ENCODE data around the gene LAMC2. TPM values are rescaled to one million over a fixed set of nuclear protein-coding genes. Genes with fewer than 3 reads are reported as not detected.

LAMC2 gene
- total RNA-seq, 1 donor from 2014 or later, result 13.9 TPM

DNA sequence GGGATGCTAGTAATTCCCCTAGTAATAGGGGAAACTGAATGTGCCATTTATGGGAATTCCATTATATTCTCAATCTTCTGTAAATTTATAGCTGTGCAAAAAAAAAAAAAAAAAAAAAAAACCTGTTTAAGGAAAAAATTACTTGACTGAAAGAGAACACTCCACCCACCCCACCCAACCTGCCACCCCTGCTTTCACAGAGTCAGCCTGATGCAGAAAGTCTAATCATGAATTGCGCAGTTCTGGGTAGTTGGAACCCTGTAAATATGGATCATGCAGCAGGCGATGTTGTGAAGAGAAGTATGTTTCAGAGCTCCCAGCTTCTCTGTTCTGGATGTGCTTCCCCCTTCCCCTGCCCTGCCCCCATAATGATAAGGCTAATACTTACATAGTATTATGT lies 19.6 kb upstream of the LAMC2 start:
- H3K27ac Mint-ChIP-seq (ENCODE audit: unreplicated experiment), result no peak overlapping the region
- no peaks in the 10 kb centered on the region for H3K27me3 Mint-ChIP-seq (ENCODE audit: low read depth, unreplicated experiment)
- FAIRE-seq (no peak), DNase-seq (ENCODE audit: low read depth) (no peak)
- no peaks in the 10 kb centered on the region for H3K27me3 ChIP-seq (ENCODE audit: insufficient read depth, low read length)
- TF ChIP-seq, protein P1, sequence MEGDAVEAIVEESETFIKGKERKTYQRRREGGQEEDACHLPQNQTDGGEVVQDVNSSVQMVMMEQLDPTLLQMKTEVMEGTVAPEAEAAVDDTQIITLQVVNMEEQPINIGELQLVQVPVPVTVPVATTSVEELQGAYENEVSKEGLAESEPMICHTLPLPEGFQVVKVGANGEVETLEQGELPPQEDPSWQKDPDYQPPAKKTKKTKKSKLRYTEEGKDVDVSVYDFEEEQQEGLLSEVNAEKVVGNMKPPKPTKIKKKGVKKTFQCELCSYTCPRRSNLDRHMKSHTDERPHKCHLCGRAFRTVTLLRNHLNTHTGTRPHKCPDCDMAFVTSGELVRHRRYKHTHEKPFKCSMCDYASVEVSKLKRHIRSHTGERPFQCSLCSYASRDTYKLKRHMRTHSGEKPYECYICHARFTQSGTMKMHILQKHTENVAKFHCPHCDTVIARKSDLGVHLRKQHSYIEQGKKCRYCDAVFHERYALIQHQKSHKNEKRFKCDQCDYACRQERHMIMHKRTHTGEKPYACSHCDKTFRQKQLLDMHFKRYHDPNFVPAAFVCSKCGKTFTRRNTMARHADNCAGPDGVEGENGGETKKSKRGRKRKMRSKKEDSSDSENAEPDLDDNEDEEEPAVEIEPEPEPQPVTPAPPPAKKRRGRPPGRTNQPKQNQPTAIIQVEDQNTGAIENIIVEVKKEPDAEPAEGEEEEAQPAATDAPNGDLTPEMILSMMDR (IDR thresholded peaks at IDR 0.05; ENCODE audit: insufficient read depth, low read depth, low read length), result no peak
- no peak for TF ChIP-seq EZH2 (IDR thresholded peaks at IDR 0.05; ENCODE audit: insufficient read depth, low read length)
- H3K9me3 ChIP-seq (ENCODE audit: insufficient read depth, low read depth, low read length), result no peaks in the 10 kb centered on the region
- H3K4me3 Mint-ChIP-seq (ENCODE audit: unreplicated experiment), result no peak overlapping the region
- no peak overlapping the region for H3K9ac ChIP-seq (ENCODE audit: low read length)
- H3K4me3 ChIP-seq (ENCODE audit: insufficient read depth, low read depth, low read length), result no peak overlapping the region
- H3K36me3 ChIP-seq (ENCODE audit: insufficient read depth, low read length), result no peaks in the 10 kb centered on the region
- no peaks in the 10 kb centered on the region for H3K79me2 ChIP-seq (ENCODE audit: insufficient read depth, low read length)
- peaks cover 27% of the 10 kb centered on the region for H3K4me1 ChIP-seq (ENCODE audit: insufficient read depth, low read length)
- no peaks in the 10 kb centered on the region for H3K36me3 Mint-ChIP-seq (ENCODE audit: low read depth, unreplicated experiment)
- no peak overlapping the region for H3K27ac ChIP-seq (ENCODE audit: low read depth, low read length)
- no peak overlapping the region for H3K4me2 ChIP-seq (ENCODE audit: low read length)
- no peaks in the 10 kb centered on the region for H3K9me3 Mint-ChIP-seq (ENCODE audit: unreplicated experiment)
- no peak overlapping the region for H2AFZ ChIP-seq (ENCODE audit: low read depth, low read length)
- no peaks in the 10 kb centered on the region for H4K20me1 ChIP-seq (ENCODE audit: insufficient read depth, low read length)
- peaks cover 15% of the 10 kb centered on the region for H3K4me1 Mint-ChIP-seq (ENCODE audit: low read depth, unreplicated experiment)

DNA sequence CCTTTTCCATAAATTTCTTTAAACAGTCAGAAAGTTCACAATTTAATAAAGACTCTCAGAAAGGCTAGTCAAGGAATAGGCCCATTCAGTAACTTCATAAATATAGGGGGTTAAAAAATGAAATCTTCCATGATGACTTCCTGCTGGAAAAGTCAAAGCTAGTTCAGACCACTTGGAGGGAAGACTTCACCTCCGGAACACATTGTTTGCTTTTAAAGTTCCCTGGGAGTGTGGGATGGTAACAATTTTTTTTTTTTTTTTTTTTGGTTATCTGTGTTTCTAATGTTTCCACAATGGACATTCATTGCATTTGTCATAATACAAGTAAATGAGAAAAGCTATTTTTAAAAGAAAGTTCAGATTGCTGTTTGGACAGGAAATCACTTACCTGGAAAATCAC lies 18.4 kb upstream of the LAMC2 start:
- Histone ChIP-seq H3K79me2 (ENCODE audit: insufficient read depth, low read length) (no peaks in the 10 kb centered on the region), H2AFZ (ENCODE audit: low read depth, low read length) (no peak overlapping the region), H3K4me1 (ENCODE audit: insufficient read depth, low read length) (peaks cover 25% of the 10 kb centered on the region), H3K9ac (ENCODE audit: low read length) (no peak overlapping the region), H3K4me2 (ENCODE audit: low read length) (no peak overlapping the region), H3K36me3 (ENCODE audit: insufficient read depth, low read length) (no peaks in the 10 kb centered on the region), H3K27ac (ENCODE audit: low read depth, low read length) (no peak overlapping the region), H4K20me1 (ENCODE audit: insufficient read depth, low read length) (no peaks in the 10 kb centered on the region), H3K27me3 (ENCODE audit: insufficient read depth, low read length) (no peaks in the 10 kb centered on the region), H3K9me3 (ENCODE audit: insufficient read depth, low read depth, low read length) (no peaks in the 10 kb centered on the region), H3K4me3 (ENCODE audit: insufficient read depth, low read depth, low read length) (no peak overlapping the region)
- no peaks in the 10 kb centered on the region for H3K27me3 Mint-ChIP-seq (ENCODE audit: low read depth, unreplicated experiment)
- FAIRE-seq, result no peak
- TF ChIP-seq, protein P1 (IDR thresholded peaks at IDR 0.05; ENCODE audit: insufficient read depth, low read depth, low read length), result no peak
- TF ChIP-seq EZH2 (IDR thresholded peaks at IDR 0.05; ENCODE audit: insufficient read depth, low read length), result no peak
- no peak for DNase-seq (ENCODE audit: low read depth)
- no peaks in the 10 kb centered on the region for H3K36me3 Mint-ChIP-seq (ENCODE audit: low read depth, unreplicated experiment)
- H3K4me3 Mint-ChIP-seq (ENCODE audit: unreplicated experiment), result no peak overlapping the region
- no peaks in the 10 kb centered on the region for H3K9me3 Mint-ChIP-seq (ENCODE audit: unreplicated experiment)
- H3K27ac Mint-ChIP-seq (ENCODE audit: unreplicated experiment), result no peak overlapping the region
- peaks cover 15% of the 10 kb centered on the region for H3K4me1 Mint-ChIP-seq (ENCODE audit: low read depth, unreplicated experiment)

DNA sequence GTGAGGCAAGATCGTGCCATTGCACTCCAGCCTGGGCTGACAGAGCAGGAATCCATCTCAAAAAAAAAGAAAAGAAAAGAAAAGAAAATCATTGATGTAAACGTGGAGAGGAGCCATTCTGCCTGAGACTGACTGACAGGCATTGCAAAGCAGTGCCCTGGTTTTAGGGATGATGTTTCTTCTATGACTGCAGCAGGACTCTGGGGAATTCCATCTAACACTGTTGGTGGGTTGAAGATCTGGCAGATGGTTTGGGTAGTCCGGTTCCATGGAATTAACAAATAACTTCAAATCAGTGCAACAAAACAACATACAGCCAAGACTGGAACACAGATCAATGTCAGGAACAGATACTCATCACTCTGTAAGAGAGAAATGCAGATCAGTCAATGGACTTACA lies 17.8 kb upstream of the LAMC2 start:
- Histone ChIP-seq H3K9me3 (ENCODE audit: insufficient read depth, low read depth, low read length) (no peaks in the 10 kb centered on the region), H4K20me1 (ENCODE audit: insufficient read depth, low read length) (no peaks in the 10 kb centered on the region), H2AFZ (ENCODE audit: low read depth, low read length) (no peak overlapping the region), H3K27ac (ENCODE audit: low read depth, low read length) (no peak overlapping the region), H3K36me3 (ENCODE audit: insufficient read depth, low read length) (no peaks in the 10 kb centered on the region), H3K79me2 (ENCODE audit: insufficient read depth, low read length) (no peaks in the 10 kb centered on the region), H3K27me3 (ENCODE audit: insufficient read depth, low read length) (no peaks in the 10 kb centered on the region), H3K9ac (ENCODE audit: low read length) (no peak overlapping the region), H3K4me2 (ENCODE audit: low read length) (no peak overlapping the region), H3K4me1 (ENCODE audit: insufficient read depth, low read length) (peaks cover 18% of the 10 kb centered on the region), H3K4me3 (ENCODE audit: insufficient read depth, low read depth, low read length) (no peak overlapping the region)
- H3K27ac Mint-ChIP-seq (ENCODE audit: unreplicated experiment), result no peak overlapping the region
- no peak for DNase-seq (ENCODE audit: low read depth)
- H3K27me3 Mint-ChIP-seq (ENCODE audit: low read depth, unreplicated experiment), result no peaks in the 10 kb centered on the region
- no peak for FAIRE-seq
- TF ChIP-seq, protein P1 (IDR thresholded peaks at IDR 0.05; ENCODE audit: insufficient read depth, low read depth, low read length), result no peak
- no peak for TF ChIP-seq EZH2 (IDR thresholded peaks at IDR 0.05; ENCODE audit: insufficient read depth, low read length)
- H3K36me3 Mint-ChIP-seq (ENCODE audit: low read depth, unreplicated experiment), result no peaks in the 10 kb centered on the region
- H3K4me3 Mint-ChIP-seq (ENCODE audit: unreplicated experiment), result no peak overlapping the region
- H3K4me1 Mint-ChIP-seq (ENCODE audit: low read depth, unreplicated experiment), result peaks cover 15% of the 10 kb centered on the region
- no peaks in the 10 kb centered on the region for H3K9me3 Mint-ChIP-seq (ENCODE audit: unreplicated experiment)
